Neuronal stem cell (in vitro differentiated cells): Measurements from ENCODE around the gene CYB5RL. TPM values are rescaled to one million over a fixed set of nuclear protein-coding genes. Genes with fewer than 3 reads are reported as not detected.

ENCODE experiments used
- DNase-seq: peaks from one replicate; pipeline ENCODE4 v3.0.0-alpha.2; 2013; ENCODE audit warnings: low spot score
- H2AFZ ChIP-seq: one replicate; pipeline ENCODE4 v1.6.1; 2013; ENCODE audit warnings: mild to moderate bottlenecking, low read length, inconsistent platforms
- H2AK5ac ChIP-seq: 2 replicates; pipeline ENCODE4 v1.6.1; 2013; ENCODE audit warnings: low read depth, mild to moderate bottlenecking, inconsistent platforms, low read length, moderate library complexity, mixed read lengths
- H2BK120ac ChIP-seq: 2 replicates; pipeline ENCODE4 v1.6.1; 2013; ENCODE audit warnings: low read depth, mild to moderate bottlenecking, inconsistent platforms, low read length, moderate library complexity, mixed read lengths
- H2BK12ac ChIP-seq: one replicate; pipeline ENCODE4 v1.6.1; 2013; ENCODE audit warnings: low read length, inconsistent platforms
- H2BK15ac ChIP-seq: 2 replicates; pipeline ENCODE4 v1.6.1; 2013; ENCODE audit warnings: mild to moderate bottlenecking, low read length, inconsistent platforms, mixed read lengths
- H2BK5ac ChIP-seq: one replicate; pipeline ENCODE4 v1.6.1; 2013; ENCODE audit warnings: inconsistent platforms, mild to moderate bottlenecking, low read length, moderate library complexity
- H3K14ac ChIP-seq: one replicate; pipeline ENCODE4 v1.6.1; 2013; ENCODE audit warnings: low read length, inconsistent platforms
- H3K18ac ChIP-seq: 2 replicates; pipeline ENCODE4 v1.6.1; 2013; ENCODE audit warnings: low read length, inconsistent platforms
- H3K23ac ChIP-seq: 2 replicates; pipeline ENCODE4 v1.6.1; 2013; ENCODE audit warnings: low read depth, mild to moderate bottlenecking, mixed read lengths, low read length, inconsistent platforms; ENCODE audit not compliant: poor library complexity
- H3K27ac ChIP-seq: replicated peaks from 3 replicates; pipeline ENCODE4 v1.5.1; 2013; ENCODE audit warnings: low read length, inconsistent platforms
- H3K27me3 ChIP-seq, 3 experiments: 2 replicates each; pipeline ENCODE4 v1.6.1; 2013; ENCODE audit warnings: low read length in 3 of 3, mild to moderate bottlenecking in 2 of 3, inconsistent platforms in 1 of 3, low read depth in 1 of 3, mixed read lengths in 1 of 3, moderate library complexity in 1 of 3; ENCODE audit not compliant: control insufficient read depth in 3 of 3, insufficient read depth in 3 of 3
- H3K36me3 ChIP-seq, 2 donors: replicated peaks in 1 of 2; 2 replicates each; pipeline ENCODE4 v1.6.1; 2013; ENCODE audit warnings: low read length in 2 of 2; ENCODE audit not compliant: control insufficient read depth in 2 of 2, insufficient read depth in 2 of 2
- H3K4ac ChIP-seq: 2 replicates; pipeline ENCODE4 v1.6.1; 2013; ENCODE audit warnings: inconsistent platforms, mild to moderate bottlenecking, low read length, moderate library complexity
- H3K4me1 ChIP-seq, 2 donors: 1 replicate in 1 of 2; 2 replicates in 1 of 2; pipeline ENCODE4 v1.6.1; 2013; ENCODE audit warnings: low read length in 2 of 2, low read depth in 1 of 2; ENCODE audit not compliant: control insufficient read depth in 2 of 2, insufficient read depth in 1 of 2
- H3K4me2 ChIP-seq: one replicate; pipeline ENCODE4 v1.6.1; 2013; ENCODE audit warnings: mild to moderate bottlenecking, low read length, inconsistent platforms; ENCODE audit not compliant: insufficient read depth, poor library complexity, severe bottlenecking
- H3K4me3 ChIP-seq, 2 donors: 2 replicates each; pipeline ENCODE4 v1.5.1; 2013; ENCODE audit warnings: low read length in 2 of 2, mild to moderate bottlenecking in 2 of 2, inconsistent platforms in 1 of 2, moderate library complexity in 1 of 2
- H3K79me1 ChIP-seq: one replicate; pipeline ENCODE4 v1.6.1; 2013; ENCODE audit warnings: low read depth, mild to moderate bottlenecking, inconsistent platforms, low read length, moderate library complexity
- H3K9ac ChIP-seq: one replicate; pipeline ENCODE4 v1.6.1; 2013; ENCODE audit warnings: mild to moderate bottlenecking, low read depth, low read length, inconsistent platforms; ENCODE audit not compliant: poor library complexity
- H3K9me3 ChIP-seq, 2 donors: replicated peaks in 1 of 2; 2 replicates each; pipeline versions ENCODE3 to v1.6.1; 2013; ENCODE audit warnings: low read length in 2 of 2, mild to moderate bottlenecking in 2 of 2, inconsistent platforms in 1 of 2, low read depth in 1 of 2, mixed read lengths in 1 of 2, moderate library complexity in 1 of 2; ENCODE audit not compliant: control insufficient read depth in 2 of 2, insufficient read depth in 1 of 2
- H4K8ac ChIP-seq: one replicate; pipeline ENCODE4 v1.6.1; 2013; ENCODE audit warnings: low read depth, mild to moderate bottlenecking, inconsistent platforms, low read length, moderate library complexity
- H4K91ac ChIP-seq: one replicate; pipeline ENCODE4 v1.6.1; 2013; ENCODE audit warnings: low read length, low read depth, mild to moderate bottlenecking, inconsistent platforms; ENCODE audit not compliant: poor library complexity
- WGBS, 2 donors: extraction: QIAGEN DNeasy Blood & Tissue Kit; methylation state at CpG; one replicate each; pipeline ENCODE4 v1.1.7; 2013; ENCODE audit warnings: missing lambda C conversion rate in 2 of 2, mixed read lengths in 1 of 2; ENCODE audit not compliant: insufficient read length in 2 of 2, insufficient replicate concordance in 1 of 2; ENCODE audit errors: extremely low coverage in 2 of 2; 5-methylcytosine and 5-hydroxymethylcytosine counted together
- polyA plus RNA-seq, 2 experiments: library from polyadenylated mRNA; stranded (reverse); fragments of 200-250 nt; gene quantifications; one replicate each; pipeline ENCODE4 v1.2.3, GENCODE V29; 2013

The CYB5RL gene, protein sequence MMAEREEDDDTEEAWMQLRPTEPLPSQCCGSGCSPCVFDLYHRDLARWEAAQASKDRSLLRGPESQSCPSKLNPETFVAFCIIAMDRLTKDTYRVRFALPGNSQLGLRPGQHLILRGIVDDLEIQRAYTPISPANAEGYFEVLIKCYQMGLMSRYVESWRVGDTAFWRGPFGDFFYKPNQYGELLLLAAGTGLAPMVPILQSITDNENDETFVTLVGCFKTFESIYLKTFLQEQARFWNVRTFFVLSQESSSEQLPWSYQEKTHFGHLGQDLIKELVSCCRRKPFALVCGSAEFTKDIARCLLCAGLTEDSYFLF
- polyA plus RNA-seq (2013, experiment 1 of 2): 6.5 TPM
- polyA plus RNA-seq (2013, experiment 2 of 2): 6.5 TPM

DNA sequence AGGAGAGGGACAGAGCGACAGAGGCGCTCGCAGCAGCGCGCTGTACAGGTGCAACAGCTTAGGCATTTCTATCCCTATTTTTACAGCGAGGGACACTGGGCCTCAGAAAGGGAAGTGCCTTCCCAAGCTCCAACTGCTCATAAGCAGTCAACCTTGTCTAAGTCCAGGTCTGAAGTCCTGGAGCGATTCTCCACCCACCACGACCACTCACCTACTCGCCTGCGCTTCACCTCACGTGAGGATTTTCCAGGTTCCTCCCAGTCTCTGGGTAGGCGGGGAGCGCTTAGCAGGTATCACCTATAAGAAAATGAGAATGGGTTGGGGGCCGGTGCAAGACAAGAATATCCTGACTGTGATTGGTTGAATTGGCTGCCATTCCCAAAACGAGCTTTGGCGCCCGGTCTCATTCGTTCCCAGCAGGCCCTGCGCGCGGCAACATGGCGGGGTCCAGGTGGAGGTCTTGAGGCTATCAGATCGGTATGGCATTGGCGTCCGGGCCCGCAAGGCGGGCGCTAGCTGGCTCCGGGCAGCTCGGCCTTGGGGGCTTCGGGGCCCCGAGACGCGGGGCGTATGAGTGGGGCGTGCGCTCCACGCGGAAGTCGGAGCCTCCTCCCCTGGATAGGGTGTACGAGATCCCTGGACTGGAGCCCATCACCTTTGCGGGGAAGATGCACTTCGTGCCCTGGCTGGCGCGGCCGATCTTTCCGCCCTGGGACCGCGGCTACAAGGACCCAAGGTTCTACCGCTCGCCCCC lies at the start of gene CYB5RL, which contains the start of gene MRPL37:
Gene CYB5RL (minus strand): TSS at position 266 of the 754 bp plus-strand sequence. CDS start 4,414 bp downstream, outside the sequence.
Gene MRPL37 (plus strand): TSS at position 403 of the 754 bp plus-strand sequence. CDS start 77 bp downstream, at position 480.
- Histone ChIP-seq H3K4me2 (peak within 1 kb of the TSS; percentile 83), H3K9me3 (no peaks in the 10 kb centered on the region), H3K23ac (peak within 1 kb of the TSS; percentile 61), H3K27me3 (no peaks in the 10 kb centered on the region), H2AK5ac (no peak within 1 kb of the TSS), H3K79me1 (peaks cover 5% of the 10 kb centered on the region), H3K18ac (peak within 1 kb of the TSS; percentile 40), H4K91ac (no peak within 1 kb of the TSS), H3K9ac (peak within 1 kb of the TSS; percentile 89), H3K4me3 (peak within 1 kb of the TSS; percentile 67 to 95), H2BK120ac (no peak within 1 kb of the TSS), H2BK15ac (no peak within 1 kb of the TSS), H3K4ac (no peak within 1 kb of the TSS), H2AFZ (peak within 1 kb of the TSS; percentile 86), H2BK12ac (no peak within 1 kb of the TSS), H3K27ac (no peak within 1 kb of the TSS), H3K14ac (peak within 1 kb of the TSS; percentile 10), H4K8ac (no peak within 1 kb of the TSS), H3K4me1 (peaks cover 9 to 13% of the 10 kb centered on the region in 2 donors), H3K36me3 (peaks cover 2 to 46% of the 10 kb centered on the region in 2 donors), H2BK5ac (no peak within 1 kb of the TSS)
- WGBS, 2 donors: no CpG with 5 or more reads among the region's 51 CpGs
- peak; percentile 94 for DNase-seq

GRCh38 chr1:54248966-54249365 lies 49.1 kb upstream of the CYB5RL start:
- no peak overlapping the region for H4K91ac ChIP-seq
- peaks cover 17 to 96% of the 10 kb centered on the region in 2 donors for H3K36me3 ChIP-seq
- H3K4me3 ChIP-seq: no peak overlapping the region

DNA sequence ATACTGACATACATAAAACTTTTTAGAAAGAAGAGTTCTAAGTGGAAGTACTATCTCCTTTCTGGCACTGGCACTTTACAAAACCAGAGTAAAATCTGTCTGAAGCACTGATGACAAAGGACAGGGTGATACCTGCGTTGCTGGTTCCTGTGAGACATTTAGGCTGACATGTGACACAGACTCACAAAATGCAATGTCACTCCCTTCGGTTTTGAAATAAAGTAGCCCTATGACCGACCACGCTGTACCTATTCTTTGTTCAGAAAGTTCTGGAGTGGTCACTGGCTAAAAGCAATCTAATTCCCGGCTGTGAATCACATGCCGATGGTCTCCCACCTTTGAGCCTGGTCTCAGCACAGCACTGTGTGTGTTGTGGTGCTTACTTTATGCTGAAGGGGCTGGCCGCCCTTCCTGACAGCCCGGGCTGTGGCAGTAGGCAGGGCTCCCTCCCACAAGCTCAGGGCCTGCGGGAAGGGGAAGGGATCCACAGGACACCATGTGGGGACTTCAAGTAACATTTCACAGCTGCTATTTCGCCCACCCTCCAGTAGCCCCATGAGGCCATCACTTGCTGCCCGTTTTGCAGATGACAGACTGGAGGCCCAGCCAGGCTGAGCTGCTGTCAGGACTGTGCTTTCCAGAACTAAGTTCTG lies 48.2 kb upstream of the CYB5RL start:
- H2BK12ac ChIP-seq: no peak overlapping the region
- no peak overlapping the region for H3K9ac ChIP-seq
- no peak overlapping the region for H4K91ac ChIP-seq
- H3K23ac ChIP-seq: no peak overlapping the region
- H3K36me3 ChIP-seq: peaks cover 17 to 96% of the 10 kb centered on the region in 2 donors
- H2AK5ac ChIP-seq: no peak overlapping the region
- no peak overlapping the region for H2BK15ac ChIP-seq
- H2BK120ac ChIP-seq: no peak overlapping the region
- no peaks in the 10 kb centered on the region for H3K79me1 ChIP-seq
- DNase-seq: no peak
- no peak overlapping the region for H3K4me3 ChIP-seq
- H3K4me1 ChIP-seq: peaks cover 0 to 4% of the 10 kb centered on the region in 2 donors
- H3K9me3 ChIP-seq: no peaks in the 10 kb centered on the region
- no peak overlapping the region for H2BK5ac ChIP-seq
- no peak overlapping the region for H3K27ac ChIP-seq
- H3K4ac ChIP-seq: no peak overlapping the region
- H2AFZ ChIP-seq: no peak overlapping the region
- no peak overlapping the region for H4K8ac ChIP-seq
- WGBS, 2 donors: no CpG with 5 or more reads among the region's 11 CpGs
- H3K27me3 ChIP-seq: no peaks in the 10 kb centered on the region
- no peak overlapping the region for H3K14ac ChIP-seq
- H3K18ac ChIP-seq: no peak overlapping the region
- no peak overlapping the region for H3K4me2 ChIP-seq

More at GRCh38 chr1:54248966-54249365, 49.1 kb upstream of the CYB5RL start:
- no peaks in the 10 kb centered on the region for H3K79me1 ChIP-seq
- H4K8ac ChIP-seq: no peak overlapping the region
- no peak overlapping the region for H3K14ac ChIP-seq
- DNase-seq: no peak
- no peak overlapping the region for H3K4me2 ChIP-seq
- H3K9me3 ChIP-seq: no peaks in the 10 kb centered on the region
- H2BK120ac ChIP-seq: no peak overlapping the region
- no peak overlapping the region for H3K27ac ChIP-seq
- H2AFZ ChIP-seq: no peak overlapping the region
- no peak overlapping the region for H2BK15ac ChIP-seq
- H2AK5ac ChIP-seq: no peak overlapping the region
- H2BK12ac ChIP-seq: no peak overlapping the region
- no peak overlapping the region for H2BK5ac ChIP-seq
- no peak overlapping the region for H3K9ac ChIP-seq
- no peak overlapping the region for H3K4ac ChIP-seq
- no peak overlapping the region for H3K23ac ChIP-seq
- H3K18ac ChIP-seq: no peak overlapping the region
- peaks cover 0 to 4% of the 10 kb centered on the region in 2 donors for H3K4me1 ChIP-seq
- H3K27me3 ChIP-seq: no peaks in the 10 kb centered on the region
- WGBS, 2 donors: no CpG with 5 or more reads among the region's 4 CpGs
